Measurements from ENCODE around the gene FOXI3. TPM values are rescaled to one million over a fixed set of nuclear protein-coding genes. Genes with fewer than 3 reads are reported as not detected.

FOXI3 gene
- total RNA-seq, 1 experiment from 2014 or later, result 19.2 TPM

- no peak overlapping the region for H3K4me2 ChIP-seq (ENCODE audit: insufficient read depth, insufficient read length, low read length)
- H3K23ac ChIP-seq (ENCODE audit: insufficient read length, low read depth, low read length), result no peak overlapping the region
- no peak overlapping the region for H3K4ac ChIP-seq (ENCODE audit: low read depth, low read length)
- H3K79me2 ChIP-seq (ENCODE audit: insufficient read depth, low read length), result no peaks in the 10 kb centered on the region
- Mint-ChIP-seq H3K4me3 (no peak overlapping the region), H3K4me1 (peaks cover 9 to 10% of the 10 kb centered on the region in 2 experiments; a peak in 3 of 4 replicates), H3K27ac (no peak overlapping the region), H3K27me3 (ENCODE audit: low read depth) (no peaks in the 10 kb centered on the region), H3K36me3 (ENCODE audit: insufficient read depth in 1 of 3, low read depth in 3 of 3) (peaks cover 0 to 3% (median 0%) of the 10 kb centered on the region in 3 experiments; a peak in 3 of 7 replicates), H3K9me3 (peaks cover 0 to 6% of the 10 kb centered on the region in 2 experiments; a peak in 3 of 5 replicates)
- H3K9ac ChIP-seq (ENCODE audit: extremely low read depth, insufficient read length, low read length), result no peak overlapping the region
- WGBS (ENCODE audit: extremely low coverage, insufficient read length, low lambda C conversion rate), result no CpG with 5 or more reads among the region's 1 CpG
- H3T11ph ChIP-seq (ENCODE audit: low read length), result no peak overlapping the region
- no peak for DNase-seq
- no peak overlapping the region for H2BK5ac ChIP-seq (ENCODE audit: insufficient read length, low read length)
- H2AK5ac ChIP-seq (ENCODE audit: insufficient read length, low read length), result no peak overlapping the region
- H2BK12ac ChIP-seq (ENCODE audit: insufficient read length, low read depth, low read length), result no peak overlapping the region
- no peaks in the 10 kb centered on the region for H3K4me1 ChIP-seq (ENCODE audit: insufficient read depth, low read length)
- no peaks in the 10 kb centered on the region for H4K20me1 ChIP-seq (ENCODE audit: control insufficient read depth, insufficient read depth, insufficient read length)
- H3K27me3 ChIP-seq (ENCODE audit: insufficient read depth, low read length), result no peaks in the 10 kb centered on the region
- H2BK15ac ChIP-seq (ENCODE audit: low read depth, low read length), result no peak overlapping the region
- no peak for TF ChIP-seq CTCF (conservative IDR thresholded peaks at IDR 0.05)
- H3K27ac ChIP-seq (ENCODE audit: insufficient read length, low read depth, low read length), result no peak overlapping the region
- H2AFZ ChIP-seq (ENCODE audit: low read length), result no peak overlapping the region
- no peak overlapping the region for H3K14ac ChIP-seq (ENCODE audit: insufficient read depth, low read length)
- no peaks in the 10 kb centered on the region for H3K79me1 ChIP-seq (ENCODE audit: insufficient read depth, low read depth, low read length, poor library complexity, severe bottlenecking)
- no peak overlapping the region for H4K5ac ChIP-seq (ENCODE audit: insufficient read length, low read depth, low read length)
- H3K9me3 ChIP-seq (ENCODE audit: control insufficient read depth, low read depth, low read length), result no peaks in the 10 kb centered on the region
- H3K56ac ChIP-seq (ENCODE audit: insufficient read length, low read depth, low read length), result no peak overlapping the region
- no peaks in the 10 kb centered on the region for H3K23me2 ChIP-seq (ENCODE audit: insufficient read length, low read depth, low read length, poor library complexity, severe bottlenecking)
- no peak overlapping the region for H2BK120ac ChIP-seq (ENCODE audit: low read depth, low read length, poor library complexity, severe bottlenecking)
- H4K8ac ChIP-seq (replicated peaks; ENCODE audit: insufficient read length, low read depth, low read length), result no peak overlapping the region
- H2BK20ac ChIP-seq (ENCODE audit: low read depth, low read length, poor library complexity, severe bottlenecking), result no peak overlapping the region
- H3K18ac ChIP-seq (ENCODE audit: insufficient read length, low read depth, low read length), result no peak overlapping the region
- H4K91ac ChIP-seq (ENCODE audit: insufficient read length, low read depth, low read length), result no peak overlapping the region
Observed at GRCh38 chr2:88499204-88499603, 46.7 kb upstream of the FOXI3 start.

Data from H9 (cell line).